ENCODE data around the gene FOXD1.
"Not testable (repeated sequence)": the region's sequence is repeated elsewhere in the genome, so short reads cannot be mapped to it uniquely, and the experiment has no call there.

GRCh38 chr5:73487257-73487656, 38.7 kb upstream of the FOXD1 start:
- TF ChIP-seq CTCF, POLR2A (IDR thresholded peaks at IDR 0.05): not testable (repeated sequence)
